HG02642 (cell line): Measurements from ENCODE around the gene ELP2.

Experiments used
- ATAC-seq: cut with Tn5 transposase; IDR thresholded peaks from one replicate; pipeline ENCODE4 v1.9.1; 2021; ENCODE audit warnings: mild to moderate bottlenecking; ENCODE audit not compliant: unreplicated experiment, poor library complexity

Gene ELP2

DNA sequence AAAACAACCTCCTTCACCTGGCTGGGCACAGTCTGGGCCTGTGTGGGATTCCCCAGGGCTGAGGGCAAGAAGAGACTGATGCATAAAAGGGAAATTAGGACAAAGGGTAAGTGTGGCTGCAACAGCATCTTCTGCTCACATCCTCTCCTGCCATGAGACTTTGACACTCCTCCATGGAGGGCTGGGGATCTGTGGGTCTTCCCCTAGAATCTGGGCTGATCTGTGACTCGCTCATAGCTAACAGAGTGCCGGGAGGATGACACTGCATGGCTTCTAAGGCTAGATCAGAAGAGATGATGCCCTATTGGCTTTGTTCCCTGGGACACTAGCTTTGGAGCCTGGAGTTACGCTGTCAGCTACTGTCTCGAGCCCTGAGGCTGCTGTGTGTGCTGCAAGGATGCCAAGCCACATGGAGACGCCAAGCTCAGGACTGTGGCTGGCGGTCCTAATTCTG, 81.9 kb downstream of the ELP2 start:
- ATAC-seq, result no peak

DNA sequence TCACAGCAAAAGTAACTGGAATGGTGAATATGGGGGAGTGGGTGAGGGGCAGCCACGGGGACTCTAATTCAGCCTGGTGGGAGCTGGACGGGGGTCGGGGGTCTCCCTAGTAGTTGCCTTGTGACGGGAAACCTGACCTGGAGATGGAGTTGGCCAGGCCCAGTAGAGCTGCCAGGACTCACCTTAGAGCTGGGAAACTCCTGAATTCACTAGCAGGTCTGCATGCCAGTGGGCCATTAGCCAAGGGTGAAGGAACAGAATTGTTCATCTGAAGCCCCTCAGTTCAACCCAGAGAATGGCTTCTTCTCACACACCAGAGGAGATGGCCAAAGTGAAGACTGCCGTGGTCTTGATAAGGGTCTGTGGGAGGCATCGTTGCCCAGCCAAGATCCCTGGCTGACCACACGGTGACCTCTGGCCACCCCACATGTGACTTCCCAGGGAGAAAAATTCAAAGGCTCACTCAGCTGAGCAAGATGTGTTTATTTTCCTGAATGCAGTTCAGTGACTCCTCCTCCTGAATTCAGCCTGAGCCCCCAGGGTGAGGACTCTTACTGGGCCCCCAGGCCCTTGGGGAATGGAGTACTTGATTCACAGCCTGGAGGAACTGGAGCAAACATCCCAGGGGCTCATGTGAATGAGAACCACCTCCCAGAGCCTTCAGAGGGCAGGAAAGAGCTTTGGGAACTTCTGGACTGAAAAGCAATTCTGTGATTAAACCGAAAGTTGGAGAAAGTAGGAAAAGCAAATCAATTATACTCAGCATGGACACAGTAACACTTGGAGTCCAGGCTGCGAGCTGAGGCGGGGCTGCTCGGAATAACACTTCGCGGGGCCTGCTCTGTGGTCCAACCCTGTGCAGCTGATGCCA, 82.8 kb downstream of the ELP2 start:
- ATAC-seq, result no peak

DNA sequence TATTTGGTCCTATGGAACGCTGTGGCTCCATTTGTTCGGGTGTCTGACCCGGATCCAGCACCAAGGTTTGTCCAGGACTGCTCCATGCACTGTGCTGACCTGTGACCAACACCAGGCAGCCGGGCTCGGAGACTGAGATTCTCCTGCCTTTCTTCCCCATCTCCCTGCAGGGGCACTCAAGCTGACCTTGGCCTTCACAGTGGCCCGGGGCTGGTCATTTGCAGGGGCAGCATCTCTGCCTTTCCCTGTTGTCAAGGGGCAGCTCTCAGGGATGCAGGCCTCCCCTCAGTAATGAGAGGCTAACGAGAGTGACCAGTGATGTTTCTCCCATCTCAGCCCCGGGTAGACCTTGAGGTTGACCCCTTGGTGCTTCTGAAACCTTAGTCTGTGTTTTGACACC, 85.1 kb downstream of the ELP2 start:
- no peak for ATAC-seq

DNA sequence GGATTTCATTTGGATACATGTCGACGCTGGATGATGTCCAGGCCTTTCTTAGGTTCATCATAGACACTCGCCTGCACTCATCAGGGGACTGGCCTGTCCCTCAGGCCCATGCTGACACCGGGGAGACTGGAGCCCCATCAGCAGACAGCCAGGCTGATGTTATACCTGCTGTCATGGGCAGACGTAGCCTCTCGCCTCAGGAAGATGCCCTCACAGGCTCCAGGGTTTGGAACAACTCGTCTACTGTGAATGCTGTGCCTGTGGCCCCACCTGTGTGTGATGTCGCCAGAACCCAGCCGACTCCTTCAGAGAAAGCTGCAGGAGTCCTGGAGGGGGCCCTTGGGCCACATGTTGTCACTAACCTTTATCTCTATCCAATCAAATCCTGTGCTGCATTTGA, 85.9 kb downstream of the ELP2 start:
- no peak for ATAC-seq

DNA sequence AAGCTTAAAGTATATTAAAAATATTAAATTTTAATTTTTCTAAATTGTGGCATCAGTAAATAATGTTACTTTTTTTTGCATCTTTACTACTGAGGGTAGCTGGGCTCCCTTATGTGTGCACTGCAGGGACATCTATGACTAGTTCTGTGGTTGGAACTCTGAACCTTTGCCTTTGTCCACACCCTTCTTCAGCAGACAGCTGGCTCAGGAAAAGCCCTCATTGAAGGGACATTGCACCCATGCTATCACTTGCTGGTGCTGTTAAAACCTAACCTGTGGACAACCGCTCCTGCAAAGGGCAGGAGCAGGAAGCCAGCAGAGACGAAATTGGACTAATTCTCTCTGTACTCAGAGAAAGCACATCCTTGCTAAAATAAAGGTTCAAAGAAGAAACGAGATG, 87.6 kb downstream of the ELP2 start:
- no peak for ATAC-seq

DNA sequence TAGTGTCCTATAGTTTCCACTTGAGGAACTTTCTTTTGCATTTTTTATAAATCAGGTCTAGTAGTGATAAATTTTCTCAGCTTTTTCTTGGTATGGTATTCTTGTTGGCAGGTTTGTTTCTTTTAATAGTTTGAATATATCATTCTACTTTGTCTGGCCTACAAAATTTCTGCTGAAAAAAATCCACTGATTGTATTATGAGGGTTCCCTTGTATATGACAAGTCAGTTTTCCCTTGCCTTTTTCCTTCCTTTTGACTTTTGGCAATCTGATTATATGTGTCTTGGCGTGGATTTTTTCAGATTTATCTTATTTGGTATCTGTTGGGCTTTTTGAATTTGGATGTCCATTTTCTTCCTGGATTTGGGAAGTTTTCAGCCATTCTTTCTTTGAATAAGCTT, 99.5 kb downstream of the ELP2 start:
- ATAC-seq, result no peak
